HFFc6 (cell line): ENCODE measurements around the gene SLC16A10. TPM values are rescaled to one million over a fixed set of nuclear protein-coding genes. Genes with fewer than 3 reads are reported as not detected.
"Not testable (repeated sequence)": the region's sequence is repeated elsewhere in the genome, so short reads cannot be mapped to it uniquely, and the experiment has no call there.

Experiments
- DNase-seq: peaks from one replicate; pipeline ENCODE4 v3.0.0-alpha.2; 2018
- H3K27ac Mint-ChIP-seq: 2 replicates; pipeline ENCODE4 v1.8.0; 2020; ENCODE audit warnings: mild to moderate bottlenecking, mixed read lengths
- H3K27me3 Mint-ChIP-seq: 2 replicates; pipeline ENCODE4 v1.8.0; 2021; ENCODE audit warnings: mild to moderate bottlenecking, moderate library complexity, mixed read lengths; ENCODE audit not compliant: insufficient read depth
- H3K36me3 Mint-ChIP-seq: 2 replicates; pipeline ENCODE4 v1.8.0; 2021; ENCODE audit warnings: low read depth, mixed read lengths
- H3K4me1 Mint-ChIP-seq: 2 replicates; pipeline ENCODE4 v1.8.0; 2020; ENCODE audit warnings: low read depth, mixed read lengths
- H3K4me3 Mint-ChIP-seq: 2 replicates; pipeline ENCODE4 v1.8.0; 2020; ENCODE audit warnings: mild to moderate bottlenecking, moderate library complexity, mixed read lengths
- H3K9me3 Mint-ChIP-seq: 2 replicates; pipeline ENCODE4 v1.8.0; 2020; ENCODE audit warnings: mild to moderate bottlenecking, mixed read lengths
- total RNA-seq, 6 experiments: library from RNA; stranded (reverse); fragmentation: NEBNext Ultra II Directional; extraction: Animal tissue kit (Norgen Biotek cat#: 25700); gene quantifications; 2 replicates in 1 of 6; 3 replicates in 5 of 6; pipeline ENCODE4 v1.2.3, GENCODE V29; 2021
- TF ChIP-seq, protein P1 (sequence below): fragments of 200-600 bp; sonication (generic); IDR thresholded peaks from 2 replicates; pipeline ENCODE4 v1.5.0; 2021; ENCODE audit warnings: antibody characterized with exemption, mild to moderate bottlenecking

The SLC16A10 gene
- total RNA-seq, 6 experiments from 2014 or later = not detected

DNA sequence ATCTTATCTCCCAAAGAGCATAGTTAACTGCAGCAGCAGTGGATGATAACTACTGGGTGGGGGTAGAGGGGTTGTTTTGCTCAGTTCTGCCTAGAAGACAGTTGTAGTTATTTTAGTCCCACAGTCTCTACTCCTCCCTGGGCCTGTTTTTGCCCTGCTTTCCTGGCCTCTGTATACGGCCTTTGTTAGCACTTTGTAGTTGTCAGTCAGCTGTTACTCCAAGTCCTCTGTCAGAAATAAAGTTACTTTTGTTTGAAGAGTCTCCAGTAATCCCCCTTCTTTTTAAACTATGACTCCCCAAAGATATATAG, 113.9 kb downstream of the SLC16A10 start:
- no peaks in the 10 kb centered on the region for H3K36me3 Mint-ChIP-seq
- no peak overlapping the region for H3K4me3 Mint-ChIP-seq
- no peaks in the 10 kb centered on the region for H3K4me1 Mint-ChIP-seq
- TF ChIP-seq, protein P1, sequence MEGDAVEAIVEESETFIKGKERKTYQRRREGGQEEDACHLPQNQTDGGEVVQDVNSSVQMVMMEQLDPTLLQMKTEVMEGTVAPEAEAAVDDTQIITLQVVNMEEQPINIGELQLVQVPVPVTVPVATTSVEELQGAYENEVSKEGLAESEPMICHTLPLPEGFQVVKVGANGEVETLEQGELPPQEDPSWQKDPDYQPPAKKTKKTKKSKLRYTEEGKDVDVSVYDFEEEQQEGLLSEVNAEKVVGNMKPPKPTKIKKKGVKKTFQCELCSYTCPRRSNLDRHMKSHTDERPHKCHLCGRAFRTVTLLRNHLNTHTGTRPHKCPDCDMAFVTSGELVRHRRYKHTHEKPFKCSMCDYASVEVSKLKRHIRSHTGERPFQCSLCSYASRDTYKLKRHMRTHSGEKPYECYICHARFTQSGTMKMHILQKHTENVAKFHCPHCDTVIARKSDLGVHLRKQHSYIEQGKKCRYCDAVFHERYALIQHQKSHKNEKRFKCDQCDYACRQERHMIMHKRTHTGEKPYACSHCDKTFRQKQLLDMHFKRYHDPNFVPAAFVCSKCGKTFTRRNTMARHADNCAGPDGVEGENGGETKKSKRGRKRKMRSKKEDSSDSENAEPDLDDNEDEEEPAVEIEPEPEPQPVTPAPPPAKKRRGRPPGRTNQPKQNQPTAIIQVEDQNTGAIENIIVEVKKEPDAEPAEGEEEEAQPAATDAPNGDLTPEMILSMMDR = no peak
- no peaks in the 10 kb centered on the region for H3K27me3 Mint-ChIP-seq
- no peak overlapping the region for H3K27ac Mint-ChIP-seq
- no peaks in the 10 kb centered on the region for H3K9me3 Mint-ChIP-seq
- no peak for DNase-seq

DNA sequence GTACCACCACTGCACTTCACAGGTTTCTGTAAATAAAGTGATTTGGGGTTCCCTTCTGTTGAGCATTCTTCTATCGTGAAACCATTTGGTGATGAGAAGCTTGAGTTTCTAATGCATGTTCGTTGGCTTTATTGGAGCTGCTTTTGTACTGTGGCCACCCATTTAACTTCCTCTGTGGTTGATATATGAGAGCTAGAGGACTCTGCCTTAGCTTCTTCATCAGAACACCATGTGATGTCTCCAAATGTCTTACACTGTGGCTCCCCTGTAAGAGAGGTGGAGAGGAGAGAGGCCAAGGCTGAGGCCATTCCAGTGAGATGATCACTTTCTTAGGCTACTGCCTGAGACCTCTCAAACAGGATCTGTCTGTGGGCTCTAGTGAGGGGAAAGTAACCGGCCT, 114.5 kb downstream of the SLC16A10 start:
- no peak overlapping the region for H3K4me3 Mint-ChIP-seq
- no peaks in the 10 kb centered on the region for H3K4me1 Mint-ChIP-seq
- H3K36me3 Mint-ChIP-seq = no peaks in the 10 kb centered on the region
- H3K27ac Mint-ChIP-seq = no peak overlapping the region
- H3K9me3 Mint-ChIP-seq = no peaks in the 10 kb centered on the region
- TF ChIP-seq, protein P1 = no peak
- H3K27me3 Mint-ChIP-seq = no peaks in the 10 kb centered on the region; the same call in 1 of the 2 replicates
- no peak for DNase-seq

DNA sequence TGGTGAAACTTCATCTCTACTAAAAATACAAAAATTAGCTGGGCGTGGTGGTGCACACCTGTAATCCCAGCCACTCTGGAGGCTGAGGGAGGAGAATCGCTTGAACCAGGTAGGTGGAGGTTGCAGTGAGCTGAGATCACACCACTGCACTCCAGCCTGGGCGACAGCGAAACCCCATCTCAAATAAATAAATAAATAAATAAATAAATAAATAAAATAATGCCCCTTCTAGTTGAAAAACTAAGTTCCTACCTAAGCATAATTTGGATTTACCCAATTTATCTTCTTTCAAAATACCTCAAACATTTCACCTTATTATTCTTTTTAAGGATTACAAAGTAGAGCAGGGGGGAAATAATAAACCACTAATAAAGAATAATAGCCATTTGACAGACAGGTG, 116.2 kb downstream of the SLC16A10 start:
- not testable (repeated sequence) for DNase-seq, H3K27me3 Mint-ChIP-seq, H3K36me3 Mint-ChIP-seq, H3K4me3 Mint-ChIP-seq, H3K9me3 Mint-ChIP-seq, H3K4me1 Mint-ChIP-seq, H3K27ac Mint-ChIP-seq

DNA sequence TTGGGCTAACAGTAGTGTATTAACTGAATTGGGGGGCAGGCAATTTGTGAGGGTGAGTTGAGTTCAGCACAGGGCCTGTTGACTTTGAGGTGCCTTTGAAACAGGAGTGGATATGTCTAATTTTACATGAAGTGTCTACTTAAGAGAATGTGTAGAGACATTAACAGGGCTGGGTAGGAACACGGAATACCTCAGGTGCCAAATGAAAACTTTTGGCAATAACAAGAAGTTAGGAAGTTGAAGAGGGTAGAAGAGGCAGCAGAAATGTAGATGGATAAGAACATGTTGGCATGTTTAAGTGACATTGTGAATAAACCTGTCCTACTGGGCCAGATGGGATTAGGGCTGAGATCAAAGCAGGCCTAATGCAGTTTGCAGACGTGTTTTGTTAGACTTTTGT, 117.0 kb downstream of the SLC16A10 start:
- Mint-ChIP-seq H3K4me3 (no peak overlapping the region), H3K9me3 (no peaks in the 10 kb centered on the region), H3K27me3 (peaks cover 2% of the 10 kb centered on the region; the same call in 1 of the 2 replicates), H3K36me3 (no peaks in the 10 kb centered on the region), H3K27ac (no peak overlapping the region), H3K4me1 (no peaks in the 10 kb centered on the region)
- DNase-seq = no peak
- TF ChIP-seq, protein P1 = no peak

DNA sequence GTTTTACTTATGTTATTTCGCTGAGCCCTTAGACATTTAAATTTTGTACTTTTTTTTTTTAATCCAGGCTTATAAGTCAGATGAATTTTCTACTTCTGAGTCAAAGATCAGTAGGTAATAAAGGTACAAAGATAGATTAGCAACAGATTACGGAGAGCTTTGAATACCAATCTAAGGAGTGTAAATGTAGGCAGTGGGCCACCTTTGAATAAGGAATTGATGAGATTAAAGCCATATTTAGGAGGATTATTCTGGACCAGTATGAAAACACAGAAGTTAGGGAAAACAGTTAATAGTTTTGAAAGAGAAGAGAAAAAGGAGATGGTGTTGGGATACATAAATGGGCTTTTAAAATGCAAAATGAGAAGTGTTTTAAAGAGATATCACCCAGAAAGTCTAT, 117.6 kb downstream of the SLC16A10 start:
- TF ChIP-seq, protein P1 = no peak

DNA sequence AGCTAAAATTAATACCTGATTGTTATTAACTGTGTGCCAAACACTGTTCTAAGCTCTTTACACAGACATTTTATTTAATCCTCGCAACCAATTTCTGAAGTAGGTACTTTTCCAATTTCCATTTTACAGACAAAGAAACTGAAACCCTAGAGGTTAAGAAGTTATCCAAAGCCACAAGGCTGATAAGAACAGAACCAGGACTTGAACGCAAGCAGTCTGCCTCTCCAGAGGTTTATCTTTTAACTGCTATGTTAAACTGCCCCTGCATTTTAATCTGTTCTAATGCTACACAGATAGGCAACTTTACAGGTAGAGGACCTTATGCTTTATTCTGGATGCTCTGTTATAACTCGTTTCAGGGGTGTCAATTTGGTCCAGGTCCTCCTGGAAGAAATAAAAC, 118.2 kb downstream of the SLC16A10 start:
- Mint-ChIP-seq H3K4me1 (peaks cover 4% of the 10 kb centered on the region), H3K36me3 (no peaks in the 10 kb centered on the region)

More for the DNA sequence above, 117.6 kb downstream of the SLC16A10 start:
- H3K4me3 Mint-ChIP-seq = no peak overlapping the region
- no peaks in the 10 kb centered on the region for H3K4me1 Mint-ChIP-seq
- peaks cover 2% of the 10 kb centered on the region; the same call in 1 of the 2 replicates for H3K27me3 Mint-ChIP-seq
- no peak for DNase-seq
- H3K9me3 Mint-ChIP-seq = no peaks in the 10 kb centered on the region
- no peaks in the 10 kb centered on the region for H3K36me3 Mint-ChIP-seq
- H3K27ac Mint-ChIP-seq = no peak overlapping the region

More for the DNA sequence above, 118.2 kb downstream of the SLC16A10 start:
- TF ChIP-seq, protein P1 = no peak
- peaks cover 2% of the 10 kb centered on the region; the same call in 1 of the 2 replicates for H3K27me3 Mint-ChIP-seq
- DNase-seq = no peak
- H3K9me3 Mint-ChIP-seq = no peaks in the 10 kb centered on the region
- H3K27ac Mint-ChIP-seq = no peak overlapping the region
- H3K4me3 Mint-ChIP-seq = no peak overlapping the region
